ENCODE measurements around the gene CCNK.

The CCNK gene

GRCh38 chr14:99480917-99481744 is at the start of gene CCNK:
TSS of gene CCNK (plus strand) at chr14:99481409. CDS start at chr14:99492678, 11,269 bp downstream.
- DNase-seq (ENCODE audit: low read depth): peak; percentile 99

GRCh38 chr14:99431986-99432385 is 49.2 kb upstream of the CCNK start:
- no peak for DNase-seq (ENCODE audit: low read depth)

- no peak for DNase-seq (ENCODE audit: low read depth)
Measured at GRCh38 chr14:99432485-99432884, 48.7 kb upstream of the CCNK start.

- DNase-seq (ENCODE audit: low read depth): no peak
Measured at GRCh38 chr14:99435327-99435726, 45.9 kb upstream of the CCNK start.

GRCh38 chr14:99436247-99437180 is 44.7 kb upstream of the CCNK start:
- DNase-seq (ENCODE audit: low read depth): no peak

- DNase-seq (ENCODE audit: low read depth): no peak
Measured at GRCh38 chr14:99437706-99438105, 43.5 kb upstream of the CCNK start.

- no peak for DNase-seq (ENCODE audit: low read depth)
Measured at GRCh38 chr14:99440278-99440677, 40.9 kb upstream of the CCNK start.

GRCh38 chr14:99441157-99441870 is 39.9 kb upstream of the CCNK start:
- no peak for DNase-seq (ENCODE audit: low read depth)

GRCh38 chr14:99441918-99442317 is 39.3 kb upstream of the CCNK start:
- no peak for DNase-seq (ENCODE audit: low read depth)

- DNase-seq (ENCODE audit: low read depth): no peak
Measured at GRCh38 chr14:99445931-99446330, 35.3 kb upstream of the CCNK start.

- no peak for DNase-seq (ENCODE audit: low read depth)
Measured at GRCh38 chr14:99447739-99448138, 33.5 kb upstream of the CCNK start.

GRCh38 chr14:99450266-99450665 is 30.9 kb upstream of the CCNK start:
- no peak for DNase-seq (ENCODE audit: low read depth)

GRCh38 chr14:99451234-99451633 is 30.0 kb upstream of the CCNK start:
- DNase-seq (ENCODE audit: low read depth): no peak

- DNase-seq (ENCODE audit: low read depth): no peak
Measured at GRCh38 chr14:99452968-99453367, 28.2 kb upstream of the CCNK start.

- no peak for DNase-seq (ENCODE audit: low read depth)
Measured at GRCh38 chr14:99454246-99454645, 27.0 kb upstream of the CCNK start.

GRCh38 chr14:99459481-99460100 is 21.6 kb upstream of the CCNK start:
- no peak for DNase-seq (ENCODE audit: low read depth)

- no peak for DNase-seq (ENCODE audit: low read depth)
Measured at GRCh38 chr14:99460793-99461192, 20.4 kb upstream of the CCNK start.

- DNase-seq (ENCODE audit: low read depth): no peak
Measured at GRCh38 chr14:99461411-99462085, 19.7 kb upstream of the CCNK start.

- DNase-seq (ENCODE audit: low read depth): no peak
Measured at GRCh38 chr14:99462210-99462609, 19.0 kb upstream of the CCNK start.

GRCh38 chr14:99463974-99464373 is 17.2 kb upstream of the CCNK start:
- no peak for DNase-seq (ENCODE audit: low read depth)

GRCh38 chr14:99465288-99465687 is 15.9 kb upstream of the CCNK start:
- no peak for DNase-seq (ENCODE audit: low read depth)
